K562 (cell line): ENCODE results near the gene ACTA2.

Source experiments
- ATF3 ChIP-seq, 2 experiments: fragments of 450-650 bp in 1 of 2; sonication (generic) in 1 of 2; formaldehyde crosslinking in 1 of 2; IDR thresholded peaks in 1 of 2; conservative IDR thresholded peaks in 1 of 2; 2 replicates each; pipeline versions ENCODE4 v1.6.1 to v1.8.1; 2016 to 2023; ENCODE audit warnings: mild to moderate bottlenecking in 2 of 2, moderate library complexity in 2 of 2, inconsistent platforms in 1 of 2, missing genetic modification reagents in 1 of 2
- E2F5 ChIP-seq: sonication (generic); formaldehyde crosslinking; IDR thresholded peaks from 2 replicates; pipeline ENCODE4 v1.8.0; 2022; ENCODE audit warnings: mild to moderate bottlenecking, missing genetic modification reagents
- FOXP1 ChIP-seq: sonication (generic); formaldehyde crosslinking; IDR thresholded peaks from 2 replicates; pipeline ENCODE4 v1.8.0; 2022; ENCODE audit warnings: mild to moderate bottlenecking, missing genetic modification reagents
- JUND ChIP-seq, 2 experiments: IDR thresholded peaks; 2 replicates in 1 of 2; 3 replicates in 1 of 2; pipeline ENCODE4 v1.6.1; 2011; ENCODE audit warnings: borderline replicate concordance in 2 of 2, low read depth in 2 of 2, low read length in 2 of 2, improper control_type of control experiment in 1 of 2, missing biosample characterization in 1 of 2, missing genetic modification characterization in 1 of 2, missing genetic modification reagents in 1 of 2
- POLR2A ChIP-seq: fragments of 450-650 bp; conservative IDR thresholded peaks from 2 replicates; pipeline ENCODE4 v1.6.1; 2016
- PTBP1 ChIP-seq: fragments of 200-400 bp; formaldehyde crosslinking; IDR thresholded peaks from 2 replicates; pipeline ENCODE4 v1.6.1; 2017; ENCODE audit warnings: low read depth, low read length
- USF2 ChIP-seq: sonication (generic); formaldehyde crosslinking; IDR thresholded peaks from 2 replicates; pipeline ENCODE4 v1.5.0; 2020; ENCODE audit warnings: missing genetic modification reagents
- ZFP36 ChIP-seq: fragments of 150-350 bp; IDR thresholded peaks from 2 replicates; pipeline ENCODE4 v1.6.1; 2018; ENCODE audit warnings: low read length, low read depth; ENCODE audit not compliant: partially characterized antibody
- ZFX ChIP-seq: sonication (generic); formaldehyde crosslinking; IDR thresholded peaks from 2 replicates; pipeline ENCODE4 v1.8.0; 2022; ENCODE audit warnings: mild to moderate bottlenecking, missing genetic modification reagents, moderate library complexity
- ZNF316 ChIP-seq: fragments of 450-650 bp; IDR thresholded peaks from 2 replicates; pipeline ENCODE4 v1.6.1; 2016
- ZSCAN29 ChIP-seq: fragments of 450-650 bp; IDR thresholded peaks from 2 replicates; pipeline ENCODE4 v1.6.1; 2017

GRCh38 chr10:88974012-88974411 is 21.4 kb upstream of the ACTA2 start:
- TF ChIP-seq ZNF316 (no peak), JUND (IDR thresholded peaks at IDR 0.05; ENCODE audit: borderline replicate concordance, low read depth, low read length) (no peak), JUND (tag; IDR thresholded peaks at IDR 0.05; ENCODE audit: borderline replicate concordance, low read depth, low read length) (no peak), PTBP1 (no peak), E2F5 (no peak), POLR2A (no peak), USF2 (CRISPR knock-in tag) (no peak), ZFX (CRISPR knock-in tag) (no peak), FOXP1 (no peak), ATF3 (IDR thresholded peaks at IDR 0.05) (no peak), ATF3 (CRISPR knock-in tag; conservative IDR thresholded peaks at IDR 0.05) (no peak), ZFP36 (no peak), ZSCAN29 (no peak)
